Suprapubic skin (tissue), 4 donors: ENCODE results near the gene TNNT2.

ENCODE experiments used
- CTCF ChIP-seq, 2 donors: fragments of 200-600 bp in 1 of 2; fragments of 450-650 bp in 1 of 2; sonication (generic) in 1 of 2; IDR thresholded peaks; one replicate each; pipeline ENCODE4 v1.5.1; 2016 to 2019; ENCODE audit warnings: antibody characterized with exemption in 2 of 2, mild to moderate bottlenecking in 1 of 2, moderate library complexity in 1 of 2
- POLR2A ChIP-seq, 2 donors: fragments of 450-650 bp; IDR thresholded peaks; one replicate each; pipeline ENCODE4 v1.6.1; 2017; ENCODE audit warnings: antibody characterized with exemption in 2 of 2, mild to moderate bottlenecking in 2 of 2, moderate library complexity in 2 of 2
- POLR2AphosphoS5 ChIP-seq, 3 donors: sonication (generic); formaldehyde crosslinking; IDR thresholded peaks; one replicate each; pipeline ENCODE4 v1.6.1; 2017; ENCODE audit warnings: antibody characterized with exemption in 3 of 3

- TF ChIP-seq CTCF (IDR thresholded peaks at IDR 0.05) (no peak), POLR2A (IDR thresholded peaks at IDR 0.05) (no peak), POLR2AphosphoS5 (IDR thresholded peaks at IDR 0.05) (no peak)
Measured at GRCh38 chr1:201341377-201341776, 36.1 kb downstream of the TNNT2 start.
